HepG2 (cell line): ENCODE data around the gene TMX4. TPM values are rescaled to one million over a fixed set of nuclear protein-coding genes. Genes with fewer than 3 reads are reported as not detected.

Experiments
- ATAC-seq: fragments of 200-7000 bp; cut with Tn5 transposase; 3 replicates; pipeline ENCODE4 v1.9.1; 2020; ENCODE audit warnings: mild to moderate bottlenecking, moderate library complexity
- BruUV-seq: library from RNA; stranded (reverse); fragments of 400-500 nt; replicated peaks from 2 replicates; lab custom pipeline; 2021; lab: Mats Ljungman, UMichigan
- CTCF ChIA-PET: fragments of 300-600 bp; formaldehyde crosslinking; extraction: SDS; loops from one replicate; lab custom pipeline; 2021; ENCODE audit warnings: low total read pairs, inconsistent platforms, low intra/inter-chr PET ratio; lab: Yijun Ruan, JAX
- POLR2A ChIA-PET: fragments of 350-600 bp; sonication (Branson Sonifier 250); formaldehyde crosslinking; loops from one replicate; lab custom pipeline; 2020; ENCODE audit warnings: antibody characterized with exemption, inconsistent platforms; lab: Yijun Ruan, JAX
- DNase-seq: peaks from one replicate; pipeline ENCODE4 v3.0.0-alpha.2; 2015; ENCODE audit warnings: low spot score
- FAIRE-seq: peaks from 3 replicates; lab custom pipeline; 2011; peaks lifted over from hg19 to GRCh38; lab: Jason Lieb, UNC
- H2AFZ ChIP-seq: one replicate; pipeline ENCODE4 v1.6.1; 2011; ENCODE audit warnings: low read length, inconsistent platforms
- H3K27ac ChIP-seq: fragments of 300-600 bp; 3 replicates; pipeline ENCODE4 v1.8.0; 2011; ENCODE audit warnings: mixed run types, mild to moderate bottlenecking, mixed read lengths, low read length, inconsistent platforms; ENCODE audit not compliant: insufficient read depth; ENCODE audit errors: extremely low read length
- H3K27me3 ChIP-seq, 2 experiments: fragments of 200-600 bp in 1 of 2; 2 replicates in 1 of 2; 3 replicates in 1 of 2; pipeline versions ENCODE4 v1.6.0 to v1.8.0; 2011; ENCODE audit warnings: low read length in 2 of 2, mild to moderate bottlenecking in 2 of 2, moderate library complexity in 2 of 2, inconsistent platforms in 1 of 2; ENCODE audit not compliant: insufficient read depth in 2 of 2, control insufficient read depth in 1 of 2
- H3K36me3 ChIP-seq, 2 experiments: fragments of 200-600 bp in 1 of 2; replicated peaks in 1 of 2; 2 replicates in 1 of 2; 3 replicates in 1 of 2; pipeline versions ENCODE4 v1.5.1 to v1.8.0; 2011; ENCODE audit warnings: low read length in 2 of 2, inconsistent platforms in 1 of 2; ENCODE audit not compliant: insufficient read depth in 2 of 2, control insufficient read depth in 1 of 2
- H3K4me1 ChIP-seq: 2 replicates; pipeline ENCODE4 v1.5.1; 2012; ENCODE audit warnings: low read length, inconsistent platforms; ENCODE audit not compliant: insufficient read depth
- H3K4me2 ChIP-seq: 2 replicates; pipeline ENCODE4 v1.6.0; 2011; ENCODE audit warnings: low read depth, low read length, inconsistent platforms
- H3K4me3 ChIP-seq, 3 experiments: fragments of 200-600 bp in 1 of 3; sonication (generic), shearing (Covaris generic) in 1 of 3; replicated peaks in 1 of 3; 2 replicates each; pipeline ENCODE4 v1.5.1; 2011 to 2016; ENCODE audit warnings: low read length in 3 of 3, inconsistent platforms in 2 of 3, low read depth in 2 of 3, mild to moderate bottlenecking in 2 of 3, control low read depth in 1 of 3, mixed read lengths in 1 of 3; ENCODE audit not compliant: insufficient read depth in 1 of 3
- H3K79me2 ChIP-seq: one replicate; pipeline ENCODE4 v1.6.1; 2011; ENCODE audit warnings: low read length, inconsistent platforms; ENCODE audit not compliant: insufficient read depth
- H3K9ac ChIP-seq: 2 replicates; pipeline ENCODE4 v1.6.0; 2011; ENCODE audit warnings: mild to moderate bottlenecking, low read depth, low read length, inconsistent platforms; ENCODE audit not compliant: insufficient read depth
- H3K9me3 ChIP-seq: 2 replicates; pipeline ENCODE4 v1.5.1; 2012; ENCODE audit warnings: mild to moderate bottlenecking, low read length
- H4K20me1 ChIP-seq: 2 replicates; pipeline ENCODE4 v1.6.0; 2011; ENCODE audit warnings: inconsistent platforms, mild to moderate bottlenecking, low read length, moderate library complexity; ENCODE audit not compliant: insufficient read depth
- ARHGAP35 ChIP-seq: sonication (generic); formaldehyde crosslinking; IDR thresholded peaks from 2 replicates; pipeline ENCODE4 v1.9.0; 2022; ENCODE audit warnings: mild to moderate bottlenecking, inconsistent platforms, moderate library complexity, missing genetic modification reagents, borderline replicate concordance
- CSRNP1 ChIP-seq: sonication (generic); formaldehyde crosslinking; IDR thresholded peaks from 2 replicates; pipeline ENCODE4 v1.8.1; 2023; ENCODE audit warnings: mild to moderate bottlenecking, missing genetic modification reagents
- IKZF4 ChIP-seq: sonication (generic); formaldehyde crosslinking; IDR thresholded peaks from 2 replicates; pipeline ENCODE4 v1.5.1; 2020; ENCODE audit warnings: borderline replicate concordance, mild to moderate bottlenecking, low read depth, missing genetic modification reagents; ENCODE audit errors: not compliant biosample characterization
- JARID2 ChIP-seq: sonication (generic); formaldehyde crosslinking; IDR thresholded peaks from 2 replicates; pipeline ENCODE4 v1.8.1; 2023; ENCODE audit warnings: missing genetic modification reagents, inconsistent platforms; ENCODE audit not compliant: insufficient replicate concordance
- KAT8 ChIP-seq: IDR thresholded peaks from 2 replicates; pipeline ENCODE4 v1.6.1; 2016; ENCODE audit warnings: missing genetic modification reagents, missing compliant biosample characterization
- MTF1 ChIP-seq: sonication (generic); formaldehyde crosslinking; IDR thresholded peaks from 2 replicates; pipeline ENCODE4 v1.5.0; 2020; ENCODE audit warnings: missing genetic modification reagents
- PRMT3 ChIP-seq: sonication (generic); formaldehyde crosslinking; IDR thresholded peaks from 2 replicates; pipeline ENCODE4 v1.8.1; 2022; ENCODE audit warnings: low read depth, mild to moderate bottlenecking, moderate library complexity, missing genetic modification reagents, borderline replicate concordance
- STAG1 ChIP-seq: sonication (generic); formaldehyde crosslinking; IDR thresholded peaks from 2 replicates; pipeline ENCODE4 v1.4.0; 2020; ENCODE audit warnings: missing genetic modification reagents
- ZBTB37 ChIP-seq: sonication (generic); formaldehyde crosslinking; IDR thresholded peaks from 2 replicates; pipeline ENCODE4 v1.4.0; 2020; ENCODE audit warnings: mild to moderate bottlenecking, missing genetic modification reagents
- ZFP62 ChIP-seq: sonication (generic); formaldehyde crosslinking; IDR thresholded peaks from 2 replicates; pipeline ENCODE4 v1.4.0; 2020; ENCODE audit warnings: missing genetic modification reagents
- ZNF317 ChIP-seq: sonication (generic); formaldehyde crosslinking; IDR thresholded peaks from 2 replicates; pipeline ENCODE4 v1.5.0; 2020; ENCODE audit warnings: mild to moderate bottlenecking, missing genetic modification reagents
- ZNF567 ChIP-seq: sonication (generic); formaldehyde crosslinking; IDR thresholded peaks from 2 replicates; pipeline ENCODE4 v1.8.1; 2023; ENCODE audit warnings: mild to moderate bottlenecking, missing genetic modification reagents, borderline replicate concordance
- ZNF598 ChIP-seq: sonication (generic); formaldehyde crosslinking; IDR thresholded peaks from 2 replicates; pipeline ENCODE4 v1.5.1; 2020; ENCODE audit warnings: mild to moderate bottlenecking, missing genetic modification reagents, borderline replicate concordance
- ZNF619 ChIP-seq: sonication (generic); formaldehyde crosslinking; IDR thresholded peaks from 2 replicates; pipeline ENCODE4 v1.4.0; 2020; ENCODE audit warnings: mild to moderate bottlenecking, missing genetic modification reagents
- ZNF790 ChIP-seq: sonication (generic); formaldehyde crosslinking; IDR thresholded peaks from 2 replicates; pipeline ENCODE4 v1.8.0; 2022; ENCODE audit warnings: missing genetic modification reagents, mild to moderate bottlenecking, borderline replicate concordance
- in situ Hi-C: cut with HindIII; loops from 2 replicates; pipeline ENCODE4 v1.10.0; 2017; ENCODE audit warnings: low pct_unique_long_range_greater_than_20kb; ENCODE audit not compliant: extremely low pct_ligation_motif_present
- intact Hi-C: fragments of 100-400 bp; cut with micrococcal nuclease; formaldehyde crosslinking; loops from one replicate; pipeline ENCODE4 v1.10.0; 2022; ENCODE audit not compliant: unreplicated experiment
- polyA plus RNA-seq, 8 experiments: library from polyadenylated mRNA; depleted of rRNA in 3 of 8; stranded (reverse) in 7 of 8; unstranded in 1 of 8; fragments of >200 nt; fragmentation: Illumina TruSeq in 4 of 8; extraction: Trizol in 4 of 8; gene quantifications; 2 replicates each; pipeline versions ENCODE4 v1.2.1 to v1.2.3, GENCODE V29; 2011 to 2016; ENCODE audit warnings: low read depth in 4 of 8, missing spikeins in 1 of 8, mixed read lengths in 1 of 8; ENCODE audit not compliant: insufficient read depth in 1 of 8
- total RNA-seq, 5 experiments: library from RNA; depleted of rRNA; stranded (reverse); fragments of >200 nt; fragmentation: Illumina TruSeq; extraction: Trizol; gene quantifications; 2 replicates each; pipeline ENCODE4 v1.2.3, GENCODE V29; 2016; ENCODE audit warnings: low read depth in 1 of 5

The TMX4 gene
- total and polyA plus RNA-seq, 2 of the 13 experiments (the other 11 are each of a cell fraction or from before 2014, with no cell fraction given) = 7.6 to 21.4 TPM

- no peak for TF ChIP-seq ZNF619
- TF ChIP-seq ZNF567 = no peak
- TF ChIP-seq, all 625 proteins: peak for 0
These were observed 26.3 kb downstream of the TMX4 start (continued) for GRCh38 chr20:7993238-7993637.

GRCh38 chr20:7990385-7990784 lies 29.2 kb downstream of the TMX4 start:
- H3K9me3 ChIP-seq = no peaks in the 10 kb centered on the region
- H2AFZ ChIP-seq = no peak overlapping the region
- in situ Hi-C loops = no loop called here
- no peak overlapping the region for H3K27ac ChIP-seq
- POLR2A ChIA-PET = no interaction called here
- 0 out of 2 replicates have a peak, but pooled peaks cover 8% of the 10 kb centered on the region for H3K4me1 ChIP-seq
- H3K4me3 ChIP-seq = no peak overlapping the region
- H3K27me3 ChIP-seq = no peaks in the 10 kb centered on the region
- intact Hi-C loops = no loop called here
- FAIRE-seq (no peak), DNase-seq (no peak), ATAC-seq (no peak)
- H3K9ac ChIP-seq = no peak overlapping the region
- no peak for TF ChIP-seq ZNF317
- TF ChIP-seq CSRNP1 (CRISPR knock-in tag) = no peak
- no peak for TF ChIP-seq KAT8
- no peak for TF ChIP-seq ZNF598
- TF ChIP-seq ZFP62 (CRISPR knock-in tag) = no peak
- TF ChIP-seq JARID2 (CRISPR knock-in tag) = no peak
- no peak for TF ChIP-seq ZBTB37
- TF ChIP-seq PRMT3 (CRISPR knock-in tag) = no peak
- TF ChIP-seq IKZF4 (CRISPR knock-in tag) = no peak
- TF ChIP-seq STAG1 (CRISPR knock-in tag) = no peak
- no peak for TF ChIP-seq ZNF790 (CRISPR knock-in tag)
- TF ChIP-seq MTF1 = no peak
- TF ChIP-seq ARHGAP35 = no peak
- H3K36me3 ChIP-seq = no peaks in the 10 kb centered on the region; a peak in 1 of 5 replicates
- no peaks in the 10 kb centered on the region for H3K79me2 ChIP-seq
- no TSS peak for BruUV-seq
- CTCF ChIA-PET = no interaction called here
- H4K20me1 ChIP-seq = no peaks in the 10 kb centered on the region
- H3K4me2 ChIP-seq = no peak overlapping the region
